ENCODE results near the gene PLEKHG4B. TPM values are rescaled to one million over a fixed set of nuclear protein-coding genes. Genes with fewer than 3 reads are reported as not detected.

PLEKHG4B gene
- total and polyA plus RNA-seq, 2 of the 8 experiments (the other 6 are each of a cell fraction or from before 2014, with no cell fraction given) = 31.1 to 43.6 TPM

DNA sequence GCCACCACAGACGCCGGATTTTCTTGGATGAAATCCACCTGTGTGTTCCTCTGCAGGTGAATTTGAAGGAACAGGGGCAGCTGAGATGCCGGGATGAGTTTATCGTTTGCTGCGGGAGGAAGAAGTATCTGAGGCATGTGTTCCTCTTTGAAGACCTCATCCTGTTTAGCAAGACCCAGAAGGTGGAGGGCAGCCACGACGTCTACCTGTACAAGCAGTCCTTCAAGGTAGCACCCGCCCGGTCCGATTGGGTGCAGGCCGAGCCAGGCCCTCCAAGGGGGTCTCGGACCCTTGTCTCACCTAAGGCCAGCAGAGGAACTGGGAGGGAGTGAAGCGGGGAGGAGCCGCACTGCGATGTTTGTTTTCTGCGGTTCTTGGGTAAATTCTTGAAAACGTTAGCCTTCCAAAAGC is 80.9 kb downstream of the PLEKHG4B start:
- ChIA-PET CTCF (ENCODE audit: partially characterized antibody) (interaction anchor here (1.2 to 5.1 kb wide), 2 partner anchors 16 to 27 kb away, joined by 3 to 15 read pairs; no protein-coding TSS in a partner anchor), POLR2A (ENCODE audit: partially characterized antibody) (interaction anchor here (1.2 kb wide), 1 partner anchor 21 kb away, joined by 3 read pairs; no protein-coding TSS in a partner anchor)
- no peaks in the 10 kb centered on the region for H3K79me1 ChIP-seq (ENCODE audit: low read depth, low read length)
- H2AK5ac ChIP-seq (ENCODE audit: low read depth, low read length) = no peak overlapping the region
- no peak overlapping the region for H2BK15ac ChIP-seq (ENCODE audit: low read length)
- no peak overlapping the region for H3K4me3 ChIP-seq (ENCODE audit: extremely low read depth in 1 of 4, insufficient read depth in 2 of 4, low read depth in 3 of 4, low read length in 4 of 4)
- FAIRE-seq (no peak), DNase-seq (ENCODE audit: low read depth in 1 of 2, low spot score in 2 of 2) (no peak)
- no peak overlapping the region for H3K14ac ChIP-seq (ENCODE audit: insufficient read length)
- no peak overlapping the region for H2BK12ac ChIP-seq (ENCODE audit: low read depth, low read length)
- no peaks in the 10 kb centered on the region for H3K79me2 ChIP-seq (ENCODE audit: control insufficient read depth in 1 of 2, insufficient read depth in 2 of 2, low read length in 2 of 2)
- no peaks in the 10 kb centered on the region for H3K23me2 ChIP-seq (ENCODE audit: low read depth, low read length)
- H2BK120ac ChIP-seq (replicated peaks; ENCODE audit: low read depth, low read length) = no peak overlapping the region
- H3K9me3 ChIP-seq (ENCODE audit: insufficient read depth in 2 of 2, low read depth in 1 of 2, low read length in 1 of 2) = no peaks in the 10 kb centered on the region
- H3K27ac ChIP-seq (ENCODE audit: low read depth, low read length) = no peak overlapping the region
- H2BK5ac ChIP-seq (ENCODE audit: low read depth, low read length) = no peak overlapping the region
- H3K36me3 ChIP-seq (ENCODE audit: control insufficient read depth in 2 of 4, insufficient read depth in 4 of 4, low read length in 3 of 4) = peaks cover 0 to 22% (median 13%) of the 10 kb centered on the region in 4 experiments; a peak in 6 of 8 replicates
- no peak overlapping the region for H3K4ac ChIP-seq (replicated peaks; ENCODE audit: insufficient read length, low read depth, low read length)
- H4K91ac ChIP-seq (replicated peaks; ENCODE audit: insufficient read length, low read length) = no peak overlapping the region
- no peak overlapping the region for H3K4me2 ChIP-seq (ENCODE audit: insufficient read depth in 1 of 2, low read depth in 2 of 2, low read length in 2 of 2)
- no peak overlapping the region for H2AFZ ChIP-seq (ENCODE audit: low read length)
- no peak overlapping the region for H2BK20ac ChIP-seq (ENCODE audit: low read length)
- H3K4me1 ChIP-seq (replicated peaks in 1 of 4; ENCODE audit: control insufficient read depth in 3 of 4, insufficient read depth in 4 of 4, low read length in 3 of 4) = no peaks in the 10 kb centered on the region
- H4K8ac ChIP-seq (ENCODE audit: extremely low read depth, insufficient read depth, low read length) = no peak overlapping the region
- H3K27me3 ChIP-seq (replicated peaks in 1 of 4; ENCODE audit: control insufficient read depth in 3 of 4, extremely low read depth in 1 of 4, insufficient read depth in 3 of 4, low read length in 3 of 4) = no peaks in the 10 kb centered on the region; a peak in 1 of 7 replicates
- peaks cover 3 to 13% of the 10 kb centered on the region in 2 experiments for H4K20me1 ChIP-seq (replicated peaks in 1 of 2; ENCODE audit: control insufficient read depth in 1 of 2, insufficient read depth in 2 of 2, low read length in 2 of 2)
- H3K56ac ChIP-seq (replicated peaks; ENCODE audit: insufficient read length, low read depth, low read length) = no peak overlapping the region
- 83% methylated on average over 16 of the region's 17 CpGs; no CpG with 5 or more reads in 1 of the 2 experiments for WGBS, 2 experiments (ENCODE audit: extremely low coverage in 1 of 2, insufficient coverage in 1 of 2, insufficient read length in 1 of 2, insufficient replicate concordance in 2 of 2, low coverage in 1 of 2, low lambda C conversion rate in 2 of 2, missing lambda C conversion rate in 1 of 2)
- H3K18ac ChIP-seq (ENCODE audit: extremely low read depth, low read length) = no peak overlapping the region
- H3K9ac ChIP-seq (replicated peaks in 1 of 4; ENCODE audit: extremely low read depth in 1 of 4, low read depth in 3 of 4, low read length in 3 of 4) = no peak overlapping the region
- H3K23ac ChIP-seq (ENCODE audit: insufficient read length) = no peak overlapping the region
- H4K5ac ChIP-seq (ENCODE audit: insufficient read length, low read depth, low read length) = no peak overlapping the region
- TF ChIP-seq KDM1A (IDR thresholded peaks at IDR 0.05; ENCODE audit: borderline replicate concordance, low read length) (no peak), SP1 (IDR thresholded peaks at IDR 0.05; ENCODE audit: low read depth, low read length) (no peak)
